Measurements from ENCODE around the gene ZNF831.

ZNF831 gene

GRCh38 chr20:59184880-59185447, 21.3 kb downstream of the ZNF831 start:
- no peak for TF ChIP-seq CTCF (IDR thresholded peaks at IDR 0.05; ENCODE audit: low read depth, low read length, missing control alignments)
- H3K4me3 ChIP-seq (ENCODE audit: low read depth, low read length): no peak overlapping the region
- DNase-seq (ENCODE audit: low read depth): no peak

GRCh38 chr20:59185809-59186208, 22.2 kb downstream of the ZNF831 start:
- H3K4me3 ChIP-seq (ENCODE audit: low read depth, low read length): no peak overlapping the region
- no peak for DNase-seq (ENCODE audit: low read depth)
- no peak for TF ChIP-seq CTCF (IDR thresholded peaks at IDR 0.05; ENCODE audit: low read depth, low read length, missing control alignments)

DNA sequence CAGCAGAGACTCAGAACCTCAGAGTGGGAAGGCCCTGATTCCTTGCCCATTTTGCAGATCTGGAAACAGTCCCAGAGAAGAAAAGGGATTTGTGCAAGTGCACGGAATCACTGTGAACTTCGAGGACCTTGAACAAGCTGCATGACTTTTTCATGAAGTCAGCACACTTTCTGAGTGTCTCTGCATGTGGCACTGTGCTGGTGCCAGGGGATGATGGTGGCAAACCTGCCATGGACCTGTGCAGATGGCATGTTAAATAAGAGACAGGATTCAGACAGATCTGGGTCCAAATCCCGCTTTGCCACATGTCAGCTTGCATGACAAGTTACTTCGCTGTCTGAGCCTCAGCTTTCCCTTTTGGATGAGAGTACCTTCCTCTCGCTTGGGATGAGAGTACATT, 26.8 kb downstream of the ZNF831 start:
- TF ChIP-seq CTCF (IDR thresholded peaks at IDR 0.05; ENCODE audit: low read depth, low read length, missing control alignments): no peak

DNA sequence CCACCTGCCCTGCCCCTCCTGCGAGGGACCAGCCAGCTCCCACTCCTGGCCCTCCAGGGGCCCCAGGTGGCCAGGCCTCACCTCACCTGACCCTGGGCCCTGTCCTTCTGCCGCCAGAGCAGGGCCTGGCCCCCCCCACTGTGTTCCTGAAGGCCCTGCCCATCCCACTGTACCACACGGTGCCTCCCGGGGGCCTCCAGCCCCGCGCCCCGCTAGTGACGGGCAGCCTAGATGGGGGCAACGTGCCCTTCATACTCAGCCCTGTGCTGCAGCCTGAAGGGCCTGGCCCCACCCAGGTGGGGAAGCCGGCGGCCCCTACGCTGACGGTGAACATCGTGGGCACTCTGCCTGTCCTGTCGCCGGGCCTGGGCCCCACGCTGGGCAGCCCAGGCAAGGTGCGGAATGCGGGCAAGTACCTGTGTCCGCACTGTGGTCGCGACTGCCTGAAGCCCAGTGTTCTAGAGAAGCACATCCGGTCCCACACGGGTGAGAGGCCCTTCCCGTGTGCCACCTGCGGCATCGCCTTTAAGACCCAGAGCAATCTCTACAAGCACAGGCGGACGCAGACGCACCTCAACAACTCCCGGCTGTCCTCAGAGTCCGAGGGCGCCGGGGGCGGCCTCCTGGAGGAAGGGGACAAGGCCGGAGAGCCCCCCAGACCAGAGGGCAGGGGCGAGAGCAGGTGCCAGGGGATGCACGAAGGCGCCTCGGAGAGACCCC, 27.6 kb downstream of the ZNF831 start:
- DNase-seq (ENCODE audit: low read depth): no peak
- TF ChIP-seq CTCF (IDR thresholded peaks at IDR 0.05; ENCODE audit: low read depth, low read length, missing control alignments): no peak

More for the DNA sequence above, 26.8 kb downstream of the ZNF831 start:
- DNase-seq (ENCODE audit: low read depth): no peak
- H3K4me3 ChIP-seq (ENCODE audit: low read depth, low read length): no peak overlapping the region

DNA sequence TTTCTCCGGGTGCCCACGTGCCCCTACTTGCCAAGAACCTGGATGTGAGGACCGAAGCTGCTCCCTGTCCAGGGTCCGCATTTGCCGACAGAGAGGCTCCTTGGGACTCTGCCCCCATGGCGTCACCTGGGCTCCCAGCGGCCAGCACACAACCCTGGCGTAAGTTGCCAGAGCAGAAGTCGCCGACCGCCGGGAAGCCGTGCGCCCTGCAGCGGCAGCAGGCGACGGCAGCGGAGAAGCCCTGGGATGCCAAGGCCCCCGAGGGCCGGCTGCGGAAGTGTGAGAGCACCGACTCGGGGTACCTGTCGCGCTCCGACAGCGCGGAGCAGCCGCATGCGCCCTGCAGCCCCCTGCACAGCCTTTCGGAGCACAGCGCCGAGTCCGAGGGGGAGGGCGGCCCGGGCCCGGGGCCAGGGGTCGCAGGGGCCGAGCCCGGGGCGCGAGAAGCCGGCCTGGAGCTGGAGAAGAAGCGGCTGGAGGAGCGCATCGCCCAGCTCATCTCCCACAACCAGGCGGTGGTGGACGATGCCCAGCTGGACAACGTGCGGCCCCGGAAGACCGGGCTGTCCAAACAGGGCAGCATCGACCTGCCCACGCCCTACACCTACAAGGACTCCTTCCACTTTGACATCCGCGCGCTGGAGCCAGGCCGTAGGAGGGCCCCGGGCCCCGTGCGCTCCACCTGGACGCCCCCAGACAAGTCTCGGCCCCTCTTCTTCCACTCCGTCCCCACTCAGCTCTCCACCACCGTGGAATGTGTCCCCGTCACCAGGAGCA, 28.3 kb downstream of the ZNF831 start:
- DNase-seq (ENCODE audit: low read depth): no peak
- TF ChIP-seq CTCF (IDR thresholded peaks at IDR 0.05; ENCODE audit: low read depth, low read length, missing control alignments): no peak
- no peak overlapping the region for H3K4me3 ChIP-seq (ENCODE audit: low read depth, low read length)

More for the DNA sequence above, 27.6 kb downstream of the ZNF831 start:
- no peak overlapping the region for H3K4me3 ChIP-seq (ENCODE audit: low read depth, low read length)

GRCh38 chr20:59192533-59192896, 28.9 kb downstream of the ZNF831 start:
- no peak overlapping the region for H3K4me3 ChIP-seq (ENCODE audit: low read depth, low read length)
- no peak for TF ChIP-seq CTCF (IDR thresholded peaks at IDR 0.05; ENCODE audit: low read depth, low read length, missing control alignments)

More at GRCh38 chr20:59192533-59192896, 28.9 kb downstream of the ZNF831 start:
- no peak for DNase-seq (ENCODE audit: low read depth)

Measured in GM12864 (cell line).